LNCAP (cell line): ENCODE data around the gene GPR37.

Experiments
- CTCF ChIP-seq: fragments of 450-650 bp; IDR thresholded peaks from 2 replicates; pipeline ENCODE4 v1.5.1; 2017; ENCODE audit warnings: mild to moderate bottlenecking

Gene GPR37

GRCh38 chr7:124785994-124786393 is 20.4 kb upstream of the GPR37 start:
- TF ChIP-seq CTCF: no peak

GRCh38 chr7:124784879-124785818 is 19.6 kb upstream of the GPR37 start:
- TF ChIP-seq CTCF: peak; percentile 94

GRCh38 chr7:124783271-124783670 is 17.7 kb upstream of the GPR37 start:
- TF ChIP-seq CTCF: no peak

GRCh38 chr7:124781907-124782734 is 16.5 kb upstream of the GPR37 start:
- TF ChIP-seq CTCF: no peak

GRCh38 chr7:124781418-124781817 is 15.8 kb upstream of the GPR37 start:
- TF ChIP-seq CTCF: no peak

- no peak for TF ChIP-seq CTCF
These were observed 15.0 kb upstream of the GPR37 start for GRCh38 chr7:124780608-124781007.

GRCh38 chr7:124780056-124780455 is 14.5 kb upstream of the GPR37 start:
- TF ChIP-seq CTCF: no peak
